ENCODE measurements around the gene NRDE2.

NRDE2 gene

DNA sequence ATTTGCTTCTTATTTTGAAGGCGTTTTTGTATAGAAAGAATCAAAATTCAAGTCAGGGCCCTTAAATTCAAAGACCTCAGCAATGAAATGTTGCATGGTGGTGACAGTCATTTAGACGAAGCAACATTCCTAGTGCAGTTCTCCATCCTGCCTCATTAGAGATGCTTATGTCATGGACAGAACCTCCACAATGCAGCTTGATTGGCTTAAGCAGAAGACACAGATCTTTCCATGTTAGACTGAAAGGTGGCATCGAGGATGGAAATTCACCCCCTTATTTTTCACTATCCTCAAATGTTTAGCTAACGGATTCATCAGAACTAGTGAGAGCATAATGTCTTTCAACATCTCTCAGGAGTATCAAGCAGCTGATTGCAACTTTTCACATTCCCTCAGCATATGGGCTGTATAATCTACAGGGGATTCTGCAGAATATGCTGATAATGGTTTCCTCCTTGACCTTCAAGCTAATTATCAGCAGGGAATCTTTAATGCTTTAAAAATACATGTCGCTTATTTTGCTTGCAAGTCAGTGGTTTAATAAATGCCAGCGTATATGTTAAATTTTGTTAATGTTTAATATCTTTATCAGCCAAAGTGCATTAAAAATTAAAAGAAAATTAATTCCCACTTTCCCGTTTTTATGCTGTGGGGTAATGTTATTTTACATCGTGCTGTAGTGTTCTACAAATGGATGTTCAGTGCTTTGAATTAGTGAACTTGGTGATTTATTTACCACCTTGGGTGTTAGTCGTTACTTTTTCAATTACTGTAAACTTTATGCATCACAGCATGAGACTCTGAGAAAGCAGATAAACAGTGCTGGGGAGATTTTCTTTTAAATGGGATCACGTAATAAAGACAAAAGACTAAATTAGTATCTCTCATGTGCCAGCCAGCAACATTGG lies 12.8 kb upstream of the NRDE2 start (continued):
- peak; percentile 79 for TF ChIP-seq PRDM6 (tag by site-specific recombination; IDR thresholded peaks at IDR 0.05)
- 0 out of 2 replicates have a peak, but pooled peaks have one; percentile 12 for TF ChIP-seq FEZF1 (tag by site-specific recombination; IDR thresholded peaks at IDR 0.05)
- no peak for TF ChIP-seq ZNF184 (tag by site-specific recombination; IDR thresholded peaks at IDR 0.05)
- TF ChIP-seq, protein P1, sequence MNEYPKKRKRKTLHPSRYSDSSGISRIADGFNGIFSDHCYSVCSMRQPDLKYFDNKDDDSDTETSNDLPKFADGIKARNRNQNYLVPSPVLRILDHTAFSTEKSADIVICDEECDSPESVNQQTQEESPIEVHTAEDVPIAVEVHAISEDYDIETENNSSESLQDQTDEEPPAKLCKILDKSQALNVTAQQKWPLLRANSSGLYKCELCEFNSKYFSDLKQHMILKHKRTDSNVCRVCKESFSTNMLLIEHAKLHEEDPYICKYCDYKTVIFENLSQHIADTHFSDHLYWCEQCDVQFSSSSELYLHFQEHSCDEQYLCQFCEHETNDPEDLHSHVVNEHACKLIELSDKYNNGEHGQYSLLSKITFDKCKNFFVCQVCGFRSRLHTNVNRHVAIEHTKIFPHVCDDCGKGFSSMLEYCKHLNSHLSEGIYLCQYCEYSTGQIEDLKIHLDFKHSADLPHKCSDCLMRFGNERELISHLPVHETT (tag by site-specific recombination; IDR thresholded peaks at IDR 0.05): no peak
- TF ChIP-seq, protein P2, sequence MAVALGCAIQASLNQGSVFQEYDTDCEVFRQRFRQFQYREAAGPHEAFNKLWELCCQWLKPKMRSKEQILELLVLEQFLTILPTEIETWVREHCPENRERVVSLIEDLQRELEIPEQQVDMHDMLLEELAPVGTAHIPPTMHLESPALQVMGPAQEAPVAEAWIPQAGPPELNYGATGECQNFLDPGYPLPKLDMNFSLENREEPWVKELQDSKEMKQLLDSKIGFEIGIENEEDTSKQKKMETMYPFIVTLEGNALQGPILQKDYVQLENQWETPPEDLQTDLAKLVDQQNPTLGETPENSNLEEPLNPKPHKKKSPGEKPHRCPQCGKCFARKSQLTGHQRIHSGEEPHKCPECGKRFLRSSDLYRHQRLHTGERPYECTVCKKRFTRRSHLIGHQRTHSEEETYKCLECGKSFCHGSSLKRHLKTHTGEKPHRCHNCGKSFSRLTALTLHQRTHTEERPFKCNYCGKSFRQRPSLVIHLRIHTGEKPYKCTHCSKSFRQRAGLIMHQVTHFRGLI (tag by site-specific recombination; IDR thresholded peaks at IDR 0.05): no peak
- TF ChIP-seq ZFP37 (tag by site-specific recombination; IDR thresholded peaks at IDR 0.05): no peak
- no peak for TF ChIP-seq ZBTB1 (tag by site-specific recombination; IDR thresholded peaks at IDR 0.05)
- TF ChIP-seq ZSCAN16 (tag by site-specific recombination; IDR thresholded peaks at IDR 0.05): no peak
- TF ChIP-seq ZBTB6 (tag by site-specific recombination; IDR thresholded peaks at IDR 0.05): no peak
- TF ChIP-seq HOXC10 (CRISPR knock-in tag; IDR thresholded peaks at IDR 0.05): no peak
- TF ChIP-seq ZNF211 (tag by site-specific recombination; IDR thresholded peaks at IDR 0.05; ENCODE audit: low read depth): no peak
- no peak for TF ChIP-seq ZNF239 (tag by site-specific recombination; IDR thresholded peaks at IDR 0.05)
- TF ChIP-seq ZNF138 (tag by site-specific recombination; IDR thresholded peaks at IDR 0.05; ENCODE audit: borderline replicate concordance): no peak
- TF ChIP-seq ZNF791 (tag by site-specific recombination; IDR thresholded peaks at IDR 0.05): no peak
- no peak for TF ChIP-seq ZNF777 (tag by site-specific recombination; IDR thresholded peaks at IDR 0.05; ENCODE audit: borderline replicate concordance)
- no peak for TF ChIP-seq BCL6B (tag by site-specific recombination; IDR thresholded peaks at IDR 0.05)
- TF ChIP-seq, protein P3, sequence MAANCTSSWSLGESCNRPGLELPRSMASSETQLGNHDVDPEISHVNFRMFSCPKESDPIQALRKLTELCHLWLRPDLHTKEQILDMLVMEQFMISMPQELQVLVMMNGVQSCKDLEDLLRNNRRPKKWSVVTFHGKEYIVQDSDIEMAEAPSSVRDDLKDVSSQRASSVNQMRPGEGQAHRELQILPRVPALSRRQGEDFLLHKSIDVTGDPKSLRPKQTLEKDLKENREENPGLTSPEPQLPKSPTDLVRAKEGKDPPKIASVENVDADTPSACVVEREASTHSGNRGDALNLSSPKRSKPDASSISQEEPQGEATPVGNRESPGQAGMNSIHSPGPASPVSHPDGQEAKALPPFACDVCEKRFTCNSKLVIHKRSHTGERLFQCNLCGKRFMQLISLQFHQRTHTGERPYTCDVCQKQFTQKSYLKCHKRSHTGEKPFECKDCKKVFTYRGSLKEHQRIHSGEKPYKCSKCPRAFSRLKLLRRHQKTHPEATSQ (tag by site-specific recombination; IDR thresholded peaks at IDR 0.05): no peak
- TF ChIP-seq ZNF302 (tag by site-specific recombination; IDR thresholded peaks at IDR 0.05; ENCODE audit: low read depth): no peak
- peak; percentile 63; the same call in 1 of the 2 replicates for TF ChIP-seq ZNF629 (tag by site-specific recombination; IDR thresholded peaks at IDR 0.05)
- TF ChIP-seq, protein P4, sequence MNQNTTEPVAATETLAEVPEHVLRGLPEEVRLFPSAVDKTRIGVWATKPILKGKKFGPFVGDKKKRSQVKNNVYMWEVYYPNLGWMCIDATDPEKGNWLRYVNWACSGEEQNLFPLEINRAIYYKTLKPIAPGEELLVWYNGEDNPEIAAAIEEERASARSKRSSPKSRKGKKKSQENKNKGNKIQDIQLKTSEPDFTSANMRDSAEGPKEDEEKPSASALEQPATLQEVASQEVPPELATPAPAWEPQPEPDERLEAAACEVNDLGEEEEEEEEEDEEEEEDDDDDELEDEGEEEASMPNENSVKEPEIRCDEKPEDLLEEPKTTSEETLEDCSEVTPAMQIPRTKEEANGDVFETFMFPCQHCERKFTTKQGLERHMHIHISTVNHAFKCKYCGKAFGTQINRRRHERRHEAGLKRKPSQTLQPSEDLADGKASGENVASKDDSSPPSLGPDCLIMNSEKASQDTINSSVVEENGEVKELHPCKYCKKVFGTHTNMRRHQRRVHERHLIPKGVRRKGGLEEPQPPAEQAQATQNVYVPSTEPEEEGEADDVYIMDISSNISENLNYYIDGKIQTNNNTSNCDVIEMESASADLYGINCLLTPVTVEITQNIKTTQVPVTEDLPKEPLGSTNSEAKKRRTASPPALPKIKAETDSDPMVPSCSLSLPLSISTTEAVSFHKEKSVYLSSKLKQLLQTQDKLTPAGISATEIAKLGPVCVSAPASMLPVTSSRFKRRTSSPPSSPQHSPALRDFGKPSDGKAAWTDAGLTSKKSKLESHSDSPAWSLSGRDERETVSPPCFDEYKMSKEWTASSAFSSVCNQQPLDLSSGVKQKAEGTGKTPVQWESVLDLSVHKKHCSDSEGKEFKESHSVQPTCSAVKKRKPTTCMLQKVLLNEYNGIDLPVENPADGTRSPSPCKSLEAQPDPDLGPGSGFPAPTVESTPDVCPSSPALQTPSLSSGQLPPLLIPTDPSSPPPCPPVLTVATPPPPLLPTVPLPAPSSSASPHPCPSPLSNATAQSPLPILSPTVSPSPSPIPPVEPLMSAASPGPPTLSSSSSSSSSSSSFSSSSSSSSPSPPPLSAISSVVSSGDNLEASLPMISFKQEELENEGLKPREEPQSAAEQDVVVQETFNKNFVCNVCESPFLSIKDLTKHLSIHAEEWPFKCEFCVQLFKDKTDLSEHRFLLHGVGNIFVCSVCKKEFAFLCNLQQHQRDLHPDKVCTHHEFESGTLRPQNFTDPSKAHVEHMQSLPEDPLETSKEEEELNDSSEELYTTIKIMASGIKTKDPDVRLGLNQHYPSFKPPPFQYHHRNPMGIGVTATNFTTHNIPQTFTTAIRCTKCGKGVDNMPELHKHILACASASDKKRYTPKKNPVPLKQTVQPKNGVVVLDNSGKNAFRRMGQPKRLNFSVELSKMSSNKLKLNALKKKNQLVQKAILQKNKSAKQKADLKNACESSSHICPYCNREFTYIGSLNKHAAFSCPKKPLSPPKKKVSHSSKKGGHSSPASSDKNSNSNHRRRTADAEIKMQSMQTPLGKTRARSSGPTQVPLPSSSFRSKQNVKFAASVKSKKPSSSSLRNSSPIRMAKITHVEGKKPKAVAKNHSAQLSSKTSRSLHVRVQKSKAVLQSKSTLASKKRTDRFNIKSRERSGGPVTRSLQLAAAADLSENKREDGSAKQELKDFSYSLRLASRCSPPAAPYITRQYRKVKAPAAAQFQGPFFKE (tag by site-specific recombination; IDR thresholded peaks at IDR 0.05; ENCODE audit: borderline replicate concordance): no peak
